Measurements from ENCODE around the gene PTBP1.

The PTBP1 gene

GRCh38 chr19:796692-797527 is at the start of gene PTBP1:
PTBP1 (plus strand) TSS chr19:797452; CDS start chr19:797498, 46 bp downstream.
- DNase-seq, result peak; percentile 97 to 99 (median 98)

GRCh38 chr19:748274-748598 is 49.0 kb upstream of the PTBP1 start:
- DNase-seq, result no peak

GRCh38 chr19:749811-750210 is 47.4 kb upstream of the PTBP1 start:
- DNase-seq, result no peak

GRCh38 chr19:750640-751423 is 46.4 kb upstream of the PTBP1 start, which contains the start of gene MISP:
MISP (plus strand) TSS chr19:751112; CDS start chr19:756947, 5,835 bp downstream.
- DNase-seq, result no peak

GRCh38 chr19:751501-752341 is 45.5 kb upstream of the PTBP1 start:
- no peak for DNase-seq

- no peak for DNase-seq
Observed at GRCh38 chr19:752652-753517, 44.4 kb upstream of the PTBP1 start.

- DNase-seq, result no peak
Observed at GRCh38 chr19:754530-754929, 42.7 kb upstream of the PTBP1 start.

- DNase-seq, result no peak
Observed at GRCh38 chr19:755063-755462, 42.2 kb upstream of the PTBP1 start.

- DNase-seq, result no peak
Observed at GRCh38 chr19:756236-756635, 41.0 kb upstream of the PTBP1 start.

GRCh38 chr19:756821-757688 is 40.2 kb upstream of the PTBP1 start:
- no peak for DNase-seq

- no peak for DNase-seq
Observed at GRCh38 chr19:757811-758668, 39.2 kb upstream of the PTBP1 start.

- no peak for DNase-seq
Observed at GRCh38 chr19:763181-763580, 34.1 kb upstream of the PTBP1 start.

GRCh38 chr19:763869-764268 is 33.4 kb upstream of the PTBP1 start:
- DNase-seq, result no peak

- DNase-seq, result no peak
Observed at GRCh38 chr19:764301-764700, 33.0 kb upstream of the PTBP1 start.

GRCh38 chr19:765179-765738 is 32.0 kb upstream of the PTBP1 start:
- DNase-seq, result no peak

- no peak for DNase-seq
Observed at GRCh38 chr19:768424-768823, 28.8 kb upstream of the PTBP1 start.

- no peak for DNase-seq
Observed at GRCh38 chr19:769616-770015, 27.6 kb upstream of the PTBP1 start.

GRCh38 chr19:771332-771785 is 25.9 kb upstream of the PTBP1 start:
- DNase-seq, result peak in 1 of 4 experiments; percentile 10

- no peak for DNase-seq
Observed at GRCh38 chr19:772063-772462, 25.2 kb upstream of the PTBP1 start.
